ENCODE results near the gene RSKR.
"Not testable (repeated sequence)": the region's sequence is repeated elsewhere in the genome, so short reads cannot be mapped to it uniquely, and the experiment has no call there.

Gene RSKR

DNA sequence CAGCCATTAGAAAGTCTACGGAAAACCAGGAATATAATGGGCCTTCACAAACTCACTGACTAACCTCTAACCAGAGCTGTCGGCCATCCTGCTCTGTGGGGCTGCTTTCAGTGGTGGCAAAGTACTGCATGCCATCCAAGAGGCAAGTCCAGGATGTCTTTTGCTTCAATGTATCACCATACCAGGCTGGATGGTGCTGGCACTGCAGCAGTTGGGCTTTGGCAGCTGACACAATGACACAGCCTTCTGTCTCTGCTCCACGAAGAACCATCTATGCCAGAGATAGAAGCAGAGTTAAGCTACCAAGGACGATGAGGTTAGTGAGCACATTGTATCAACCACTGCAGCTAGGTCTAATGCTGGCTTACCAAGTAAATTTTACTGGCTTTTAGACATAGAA lies 9.7 kb upstream of the RSKR start:
- DNase-seq (ENCODE audit: low spot score), result no peak

DNA sequence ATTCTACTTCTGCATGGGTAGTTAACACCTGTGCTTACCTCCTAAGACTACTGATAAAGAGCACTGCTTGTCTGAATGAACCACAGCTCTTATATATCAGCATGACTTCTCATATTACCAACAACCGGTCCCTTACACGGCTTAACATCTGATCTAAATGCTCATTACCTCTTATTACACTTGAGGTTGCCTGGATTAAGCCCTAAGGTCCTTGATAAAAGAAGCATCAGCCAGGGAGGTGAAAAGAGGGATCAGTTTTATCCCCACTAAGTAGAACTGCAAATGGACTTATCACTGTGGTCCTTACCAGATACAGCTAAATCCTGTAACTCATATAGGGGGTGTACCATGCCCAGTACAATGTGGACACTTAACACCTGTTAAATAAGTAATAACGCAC lies 8.2 kb upstream of the RSKR start:
- DNase-seq (ENCODE audit: low spot score), result no peak

DNA sequence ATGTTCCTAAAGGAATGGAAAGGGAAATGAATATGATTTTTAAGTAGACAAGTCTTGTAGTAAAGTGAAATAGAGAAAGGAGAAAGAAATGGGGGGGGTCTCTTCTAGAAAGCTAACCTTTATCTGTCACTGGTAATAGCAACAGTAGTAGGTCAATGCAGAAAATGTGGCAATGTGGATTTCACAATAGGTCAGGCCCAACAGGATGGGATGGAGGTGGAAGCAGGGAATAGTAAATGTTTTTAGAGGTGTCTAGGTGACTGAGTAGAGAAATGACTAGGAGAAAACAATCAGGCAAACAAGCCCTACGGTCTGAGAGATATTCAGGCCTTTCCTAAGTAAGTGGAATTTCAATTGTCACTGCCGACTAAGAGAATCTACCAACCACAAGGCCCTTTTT lies 6.0 kb upstream of the RSKR start:
- no peak for DNase-seq (ENCODE audit: low spot score)

DNA sequence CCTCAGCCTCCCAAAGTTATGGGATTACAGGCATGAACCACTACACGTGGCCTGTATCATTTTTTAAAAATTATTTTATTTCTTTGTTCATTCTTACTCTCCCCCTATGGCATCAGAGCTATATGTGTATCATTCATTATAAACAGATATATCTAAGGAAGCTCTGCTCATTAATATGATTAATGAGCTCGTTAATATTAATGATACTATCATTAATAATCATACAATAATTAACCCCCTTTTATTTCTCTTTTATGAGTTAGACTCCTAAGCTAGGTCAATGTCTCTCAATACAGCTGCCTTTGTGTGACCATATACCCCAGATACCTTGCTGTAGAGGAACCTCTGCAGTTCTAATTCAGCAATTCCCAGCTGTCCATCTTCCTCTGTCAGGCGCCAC lies 4.5 kb upstream of the RSKR start:
- no peak for DNase-seq (ENCODE audit: low spot score)

DNA sequence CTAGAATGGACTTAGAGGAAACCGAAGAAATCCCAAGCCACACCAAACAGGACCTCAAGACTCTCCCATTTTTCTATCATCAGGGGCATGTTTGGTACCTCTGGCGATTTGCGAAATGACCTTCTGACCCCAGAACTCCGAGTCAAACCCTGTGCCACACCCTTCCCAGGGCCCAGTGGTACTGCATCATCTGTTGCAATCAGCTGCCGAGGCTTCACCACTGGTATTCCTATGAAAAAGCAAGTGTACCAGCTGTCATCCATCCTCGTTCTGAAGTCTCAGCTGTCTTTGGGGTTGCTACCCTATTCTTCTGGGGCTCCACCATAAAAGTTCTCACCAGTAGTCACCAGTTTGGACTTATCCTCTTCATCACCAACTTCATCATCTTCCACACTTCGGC lies 2.3 kb upstream of the RSKR start:
- DNase-seq (ENCODE audit: low spot score), result no peak

DNA sequence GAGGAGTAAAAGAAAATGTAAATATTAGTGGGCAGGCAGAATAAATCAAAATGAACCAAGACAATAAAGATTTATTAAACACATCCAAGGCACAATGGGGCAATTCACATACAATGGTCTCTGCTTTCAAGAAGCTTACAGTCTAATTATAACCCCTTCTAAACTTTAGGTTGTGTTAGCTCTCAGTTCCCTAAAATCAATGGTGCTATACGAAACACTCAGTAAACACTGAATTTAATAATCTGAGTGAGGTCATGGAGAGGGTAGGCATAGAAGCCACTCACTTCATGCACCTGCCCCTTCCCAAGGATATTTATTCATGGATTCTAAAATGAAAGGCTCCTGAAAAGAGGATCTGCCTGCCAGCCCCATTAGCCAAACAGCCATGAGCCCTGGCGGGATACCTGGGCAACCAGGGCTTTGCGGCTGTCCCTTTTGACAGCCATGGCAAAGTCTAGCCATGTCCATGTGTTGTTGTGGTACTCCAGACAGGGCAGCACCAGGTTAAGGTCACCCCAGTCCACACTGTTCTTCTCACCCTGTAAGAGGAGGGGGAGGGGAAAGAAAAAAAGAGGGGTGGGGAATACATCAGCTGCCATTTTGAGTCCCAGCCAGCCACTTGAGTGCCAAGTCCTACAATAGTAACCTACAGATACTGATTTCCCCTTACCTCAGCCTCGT lies 1.4 kb upstream of the RSKR start:
- no peak for DNase-seq (ENCODE audit: low spot score)

DNA sequence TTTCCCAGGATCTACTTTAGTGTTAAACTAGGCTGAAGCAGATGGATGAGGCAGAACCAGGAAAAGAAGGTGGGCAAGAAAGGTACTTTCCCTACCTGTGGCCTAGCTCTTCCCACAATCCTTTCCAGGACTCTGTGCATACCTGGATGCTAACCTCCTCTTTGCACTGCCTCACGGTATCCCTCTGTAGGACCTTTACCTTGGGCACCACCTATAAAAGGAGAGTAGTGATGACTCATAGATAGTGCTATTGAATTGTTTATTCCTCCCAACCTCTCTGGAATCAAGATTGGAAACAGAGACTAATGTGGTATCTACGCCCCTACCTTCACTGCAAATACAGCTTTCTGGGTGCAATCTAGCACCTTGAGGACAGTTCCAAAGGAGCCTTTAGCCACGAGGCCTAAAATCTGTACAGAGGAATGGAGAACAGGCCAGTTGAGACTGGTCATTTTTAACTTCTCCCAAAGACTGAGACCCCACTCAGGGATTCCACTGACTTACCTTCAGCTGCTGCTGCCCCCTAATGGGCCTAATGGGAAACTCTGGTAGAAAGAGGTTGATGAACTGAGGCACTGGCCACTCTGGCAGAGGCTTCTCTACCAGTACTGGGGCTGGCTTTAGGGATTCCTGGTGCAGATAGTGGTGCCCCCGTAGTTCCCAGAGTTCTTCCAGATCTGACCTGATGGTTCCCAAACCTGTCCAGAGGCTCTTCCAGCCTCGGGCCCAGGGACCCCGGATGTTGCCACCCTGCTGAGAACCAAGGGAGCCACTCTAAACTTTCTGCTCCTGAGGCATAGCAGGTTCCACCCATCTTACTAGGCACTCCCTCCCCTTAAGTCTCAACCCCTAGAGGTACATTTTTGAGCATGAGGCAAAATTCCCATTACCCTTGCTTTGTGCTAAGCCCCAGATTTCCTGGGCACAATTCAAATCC lies 781 bp downstream of the RSKR start:
- DNase-seq (ENCODE audit: low spot score), result peak; percentile 52

DNA sequence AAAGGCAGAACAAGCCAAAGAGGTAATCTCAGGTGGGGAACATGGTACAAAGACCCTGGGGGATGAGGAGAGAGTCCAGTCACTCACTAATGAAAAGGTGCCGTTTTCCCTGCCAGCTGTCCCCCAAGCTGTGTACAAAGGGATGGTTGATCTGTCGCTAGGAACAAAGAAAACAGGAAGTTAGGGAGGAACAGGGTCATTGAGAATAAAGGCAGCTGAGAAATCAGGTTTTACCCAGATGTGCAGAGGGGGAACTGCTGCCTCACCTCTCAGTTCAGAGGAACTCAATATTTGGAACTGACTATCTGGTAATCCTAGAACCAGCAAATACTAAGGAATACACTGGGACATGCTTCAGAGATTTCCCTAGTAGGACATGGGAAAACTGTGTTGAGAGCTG lies 1.5 kb downstream of the RSKR start:
- DNase-seq (ENCODE audit: low spot score), result no peak

DNA sequence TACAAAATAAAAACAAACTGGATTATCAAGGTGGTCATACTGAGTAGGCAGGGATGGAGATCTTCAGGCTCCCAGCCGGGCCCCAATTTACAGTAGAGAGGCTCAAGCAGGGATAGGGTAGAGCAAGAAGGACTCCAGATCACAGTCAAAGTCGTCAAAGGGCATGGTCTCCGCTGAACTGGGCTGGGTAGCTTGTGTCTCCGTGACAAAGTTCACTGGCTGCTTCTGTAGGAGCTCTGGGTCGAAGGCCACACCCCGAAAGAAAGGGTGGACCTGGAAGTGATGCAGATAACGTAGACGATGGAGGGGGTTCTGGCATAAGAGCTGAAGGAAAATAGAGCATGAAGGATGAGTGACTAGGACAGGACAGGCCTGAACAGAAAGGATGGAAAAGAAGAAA lies 3.6 kb downstream of the RSKR start:
- DNase-seq (ENCODE audit: low spot score), result no peak

DNA sequence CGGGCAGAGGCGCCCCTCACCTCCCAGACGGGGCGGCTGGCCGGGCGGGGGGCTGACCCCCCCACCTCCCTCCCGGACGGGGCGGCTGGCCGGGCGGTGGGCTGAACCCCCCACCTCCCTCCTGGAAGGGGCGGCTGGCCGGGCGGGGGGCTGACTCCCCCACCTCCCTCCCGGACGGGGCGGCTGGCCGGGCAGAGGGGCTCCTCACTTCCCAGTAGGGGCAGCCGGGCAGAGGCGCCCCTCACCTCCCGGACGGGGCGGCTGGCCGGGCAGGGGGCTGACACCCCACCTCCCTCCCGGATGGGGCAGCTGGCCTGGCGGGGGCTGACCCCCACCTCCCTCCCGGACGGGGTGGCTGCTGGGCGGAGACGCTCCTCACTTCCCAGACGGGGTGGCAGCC lies 10.0 kb downstream of the RSKR start:
- DNase-seq (ENCODE audit: low spot score), result not testable (repeated sequence)

DNA sequence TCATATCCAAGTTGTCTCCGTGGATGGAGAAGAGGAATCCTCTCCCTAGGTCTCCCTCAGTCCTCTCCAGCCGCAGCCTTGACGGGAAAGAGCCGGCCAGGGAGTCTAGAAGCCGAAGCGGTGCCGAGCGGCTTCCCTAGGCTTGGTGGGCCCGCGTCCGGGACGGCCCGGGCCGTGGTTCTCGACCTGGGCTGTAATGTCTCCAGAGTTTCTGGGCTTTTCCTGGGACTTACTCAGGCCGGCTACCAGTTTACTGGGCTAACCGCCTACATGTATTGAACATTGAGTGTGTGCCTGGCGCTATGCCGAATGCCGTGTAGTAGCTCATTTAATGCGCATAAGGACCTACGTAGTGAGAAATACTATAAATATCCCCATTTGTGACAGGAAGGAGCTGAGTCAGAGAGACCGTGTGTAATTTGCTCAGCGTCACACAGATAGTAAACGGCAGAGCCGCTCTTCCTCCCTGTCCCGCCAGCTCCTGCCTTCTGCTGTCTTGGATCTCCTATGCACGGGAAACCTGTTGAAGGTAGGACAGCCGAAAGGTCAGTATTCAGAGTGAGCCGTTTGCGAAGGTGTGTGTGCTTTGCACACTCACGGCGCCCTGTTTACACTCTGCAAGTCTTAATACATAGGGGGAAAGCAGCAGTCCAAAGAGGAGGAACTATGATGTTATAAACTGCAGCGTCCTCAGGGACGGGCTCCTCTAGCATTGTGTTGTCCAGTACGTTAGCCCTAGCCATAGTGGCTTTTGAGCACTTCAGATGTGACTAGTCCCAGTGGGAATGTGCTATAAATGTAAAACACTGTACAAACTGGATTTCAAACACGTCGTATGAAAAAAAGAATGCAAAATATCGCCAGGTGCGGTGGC lies 14.4 kb downstream of the RSKR start:
- DNase-seq (ENCODE audit: low spot score), result peak; percentile 81

DNA sequence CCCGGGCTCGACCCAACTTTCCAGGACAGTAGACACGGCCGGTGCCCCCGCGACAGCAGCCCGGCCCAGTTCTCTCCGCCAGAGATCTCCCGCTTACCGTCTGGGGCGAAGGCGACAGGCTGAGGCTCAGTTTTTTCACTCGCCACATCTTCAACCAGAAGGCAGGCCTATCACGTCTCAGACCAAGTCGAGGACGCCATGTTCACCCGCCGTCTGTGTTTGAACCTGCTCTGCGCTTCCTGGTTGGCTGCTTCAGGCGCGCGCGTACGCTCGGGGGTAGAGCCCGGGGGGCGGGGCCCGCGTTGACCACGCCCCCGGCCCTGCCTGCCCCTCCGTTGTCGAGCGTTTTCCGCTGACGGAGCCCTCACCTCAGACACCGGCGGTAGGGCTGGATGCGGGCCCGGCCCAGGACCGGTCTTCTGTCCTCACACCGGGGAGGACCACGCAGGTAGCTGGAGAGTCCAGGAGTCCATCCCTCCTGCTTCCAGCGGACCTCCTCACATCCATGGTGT lies 15.1 kb downstream of the RSKR start, which contains the start of gene SPAG5:
SPAG5 (minus strand) TSS at position 227 of the 512 bp plus-strand sequence; CDS start at position 148, 79 bp downstream.
- DNase-seq (ENCODE audit: low spot score), result peak; percentile 100

DNA sequence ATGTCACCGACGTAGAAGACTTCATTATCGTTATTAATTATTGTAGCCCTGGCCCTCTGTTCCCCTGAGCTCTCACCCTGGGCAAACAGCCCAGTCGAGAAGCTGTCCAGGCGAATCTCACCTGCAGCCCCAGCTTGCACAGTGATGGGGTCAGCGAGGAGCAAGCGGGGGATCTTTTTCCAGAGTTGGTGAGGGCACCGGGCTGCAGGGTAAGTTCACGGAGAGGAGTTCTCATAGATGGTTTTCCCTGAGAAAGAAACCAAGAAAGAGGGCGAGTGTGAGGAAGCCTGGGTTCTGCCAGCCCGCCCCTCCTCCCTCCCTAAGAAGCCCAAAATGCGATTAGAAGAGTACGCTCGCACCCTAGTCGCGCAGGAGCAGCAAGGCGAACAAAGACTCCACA lies 15.6 kb downstream of the RSKR start:
- DNase-seq (ENCODE audit: low spot score), result peak; percentile 21

DNA sequence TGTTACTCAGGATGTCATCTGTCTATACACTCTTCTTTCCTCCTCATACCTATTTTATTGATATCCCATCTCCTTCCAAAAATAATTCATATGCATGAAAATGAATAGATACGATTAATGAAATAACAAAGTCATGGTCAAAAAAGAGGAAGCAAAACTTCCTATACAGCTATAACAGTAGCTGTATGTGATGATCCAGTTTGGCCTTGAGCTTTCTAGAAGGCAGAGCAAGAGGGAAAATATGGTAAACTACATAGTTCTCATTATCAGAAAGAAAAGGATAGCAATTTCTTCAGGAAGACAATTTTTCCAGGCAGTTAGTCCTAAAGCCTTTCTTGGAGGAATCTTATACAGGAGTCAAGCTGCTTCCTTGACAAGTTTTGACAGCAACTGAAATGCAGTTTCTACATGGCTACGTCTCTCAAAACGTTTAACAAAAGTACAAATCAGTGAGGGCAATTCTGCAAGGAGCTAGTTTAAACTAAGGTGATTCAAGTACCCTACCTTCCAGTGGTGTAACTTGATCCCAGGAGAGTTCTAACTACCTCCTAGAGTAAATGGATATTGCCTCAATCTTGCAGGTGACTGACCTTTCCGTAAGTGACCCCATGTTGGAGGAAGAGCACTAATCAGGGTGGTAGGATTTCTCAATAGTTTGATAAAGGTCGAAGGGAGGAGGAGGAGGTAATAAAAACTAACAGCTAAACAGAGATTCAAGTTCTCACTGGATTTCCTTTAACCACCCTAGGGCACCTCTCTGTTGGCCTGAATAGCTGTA lies 16.2 kb downstream of the RSKR start:
- no peak for DNase-seq (ENCODE audit: low spot score)

DNA sequence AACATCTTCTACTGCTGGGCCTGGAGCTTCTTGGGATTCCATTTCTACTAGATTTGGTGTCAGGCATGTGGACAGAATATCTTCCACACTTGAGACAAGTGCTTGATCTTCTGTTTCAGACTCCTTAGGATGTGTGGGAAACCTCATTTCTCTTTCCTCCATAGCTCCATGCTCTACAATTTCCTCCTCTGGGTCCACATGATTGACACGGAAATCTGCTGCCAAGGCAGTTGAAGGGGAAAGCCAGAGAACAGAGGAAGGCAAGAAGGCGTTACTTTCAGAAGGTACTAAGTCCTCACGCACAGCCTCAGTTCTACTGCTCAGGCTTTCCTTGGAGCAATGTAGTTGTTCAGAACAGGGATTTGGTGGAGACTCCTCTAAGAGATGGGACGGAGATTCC lies 21.7 kb downstream of the RSKR start:
- no peak for DNase-seq (ENCODE audit: low spot score)

DNA sequence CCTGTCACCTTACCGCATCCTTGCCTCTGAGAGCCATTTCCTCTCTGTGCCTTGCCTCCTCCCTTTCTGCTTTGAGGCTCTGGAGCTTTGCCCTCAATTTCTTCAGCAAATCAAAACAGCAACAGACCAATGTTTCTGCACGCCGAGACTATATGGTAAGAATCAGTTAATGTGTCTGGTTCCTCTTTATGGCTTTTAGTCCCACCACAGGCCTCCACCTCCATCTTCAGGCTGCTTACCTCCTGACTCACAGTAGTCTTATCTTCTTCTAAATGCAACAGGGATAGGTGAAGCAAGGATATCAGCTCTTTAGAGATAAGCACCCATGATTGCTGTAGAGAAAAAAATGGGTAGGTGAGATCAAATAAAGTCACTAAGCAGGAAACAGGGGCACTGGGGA lies 28.1 kb downstream of the RSKR start:
- no peak for DNase-seq (ENCODE audit: low spot score)

DNA sequence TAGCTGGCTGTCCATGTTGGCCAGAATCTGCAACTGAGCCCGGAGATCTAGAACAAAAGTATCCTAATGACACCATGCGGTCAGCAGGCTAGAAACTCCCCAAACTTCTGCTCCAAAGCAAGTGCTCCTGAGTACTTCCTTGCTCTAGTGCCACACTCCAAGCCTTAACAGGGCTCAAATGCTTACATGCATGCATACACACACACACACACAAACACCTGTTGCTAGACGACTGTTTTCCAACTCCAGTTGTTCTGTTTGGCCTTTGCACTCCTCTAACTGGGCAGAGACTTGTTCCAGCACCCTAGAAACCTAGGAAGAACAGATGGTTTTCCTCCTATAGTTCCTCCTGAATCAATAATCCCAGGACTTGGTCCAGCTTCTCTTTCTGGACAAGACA lies 29.6 kb downstream of the RSKR start:
- no peak for DNase-seq (ENCODE audit: low spot score)

DNA sequence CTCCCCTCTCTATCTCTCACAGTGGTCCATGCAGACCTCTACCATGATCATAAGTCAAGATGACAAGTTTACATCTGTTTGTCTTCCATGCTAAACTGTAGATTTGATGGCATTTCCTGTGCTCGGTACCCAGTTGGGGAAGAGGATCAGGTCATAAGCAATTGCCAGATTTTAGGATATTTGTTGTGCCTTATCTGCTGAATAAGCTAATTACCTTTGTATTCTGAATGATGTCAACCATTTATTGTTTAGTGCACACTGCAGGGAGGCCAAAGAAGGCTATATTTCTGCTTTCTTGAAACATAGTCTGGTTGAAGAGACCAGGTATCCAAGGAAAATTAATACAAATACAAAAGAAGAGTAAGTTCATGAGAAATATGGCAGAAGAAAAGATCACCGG lies 31.5 kb downstream of the RSKR start:
- DNase-seq (ENCODE audit: low spot score), result no peak

DNA sequence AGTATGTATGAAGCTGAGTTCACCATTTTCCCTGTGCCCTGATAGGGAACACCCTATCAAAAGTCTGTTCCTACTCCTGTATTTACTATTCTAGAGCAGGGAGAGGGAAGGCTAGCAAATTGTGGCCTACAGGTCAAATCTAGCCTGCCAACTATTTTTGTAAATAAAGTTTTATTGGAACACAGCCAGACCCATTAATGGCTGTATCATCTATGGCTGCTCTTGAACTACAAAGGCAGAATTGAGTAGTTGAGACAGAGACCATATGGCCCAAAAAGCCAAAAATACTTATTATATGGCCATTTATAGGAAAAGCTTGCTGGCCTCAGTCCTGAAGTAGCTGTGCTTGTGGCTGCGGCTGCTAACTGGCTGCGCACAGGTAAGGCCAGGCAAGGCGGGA lies 33.0 kb downstream of the RSKR start:
- no peak for DNase-seq (ENCODE audit: low spot score)

DNA sequence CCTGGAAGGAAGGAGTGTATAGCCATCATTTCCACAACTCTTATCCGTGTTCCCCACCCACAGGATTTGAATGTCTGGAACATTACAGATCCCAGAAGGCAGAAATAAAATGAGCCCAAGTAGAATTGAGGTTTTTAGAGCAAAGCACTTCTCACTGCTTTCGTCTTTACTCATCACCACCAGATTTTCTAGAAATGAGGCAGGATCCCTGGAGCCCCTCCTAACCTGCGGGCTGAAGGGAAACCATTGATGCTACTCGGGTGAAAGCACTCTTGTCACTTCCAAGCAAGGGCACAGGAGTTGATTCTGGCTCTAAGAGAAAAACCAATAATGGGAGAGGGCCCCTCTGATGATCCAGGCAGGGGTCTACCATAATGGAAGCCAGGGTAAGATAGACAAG lies 34.5 kb downstream of the RSKR start:
- DNase-seq (ENCODE audit: low spot score), result no peak
